Hepatocyte (in vitro differentiated cells): ENCODE data around the gene CDRT15. TPM values are rescaled to one million over a fixed set of nuclear protein-coding genes. Genes with fewer than 3 reads are reported as not detected.

Source experiments
- DNase-seq: peaks from one replicate; pipeline ENCODE4 v3.0.0-alpha.2; 2016; ENCODE audit warnings: low spot score
- H2AFZ ChIP-seq: fragments of 200-600 bp; sonication (generic); 2 replicates; pipeline ENCODE4 v1.6.0; 2016; ENCODE audit warnings: antibody characterized with exemption, mild to moderate bottlenecking
- H3K27ac ChIP-seq: fragments of 200-600 bp; sonication (generic); 2 replicates; pipeline ENCODE4 v1.5.1; 2016; ENCODE audit warnings: mild to moderate bottlenecking
- H3K27me3 ChIP-seq: fragments of 200-600 bp; sonication (generic); 2 replicates; pipeline ENCODE4 v1.6.1; 2016
- H3K36me3 ChIP-seq: fragments of 200-600 bp; sonication (generic); replicated peaks from 2 replicates; pipeline ENCODE4 v1.5.1; 2016; ENCODE audit warnings: low read depth; ENCODE audit not compliant: insufficient read depth
- H3K4me1 ChIP-seq: fragments of 200-600 bp; sonication (generic); 2 replicates; pipeline ENCODE4 v1.5.1; 2016; ENCODE audit warnings: mild to moderate bottlenecking, moderate library complexity; ENCODE audit not compliant: insufficient read depth
- H3K4me2 ChIP-seq: fragments of 200-600 bp; sonication (generic); 2 replicates; pipeline ENCODE4 v1.6.0; 2016
- H3K4me3 ChIP-seq: fragments of 200-600 bp; sonication (generic); 2 replicates; pipeline ENCODE4 v1.5.1; 2016; ENCODE audit warnings: mild to moderate bottlenecking
- H3K79me2 ChIP-seq: fragments of 200-600 bp; sonication (generic); 2 replicates; pipeline ENCODE4 v1.6.0; 2017; ENCODE audit warnings: mild to moderate bottlenecking
- H3K9me2 ChIP-seq: fragments of 200-600 bp; sonication (generic); replicated peaks from 2 replicates; pipeline ENCODE4 v1.6.0; 2017; ENCODE audit warnings: mild to moderate bottlenecking; ENCODE audit not compliant: insufficient read depth
- H3K9me3 ChIP-seq: fragments of 200-600 bp; sonication (generic); 2 replicates; pipeline ENCODE4 v1.5.1; 2016; ENCODE audit warnings: low read depth, mild to moderate bottlenecking
- H4K20me1 ChIP-seq: fragments of 200-600 bp; sonication (generic); 2 replicates; pipeline ENCODE4 v1.6.0; 2016; ENCODE audit warnings: mild to moderate bottlenecking; ENCODE audit not compliant: insufficient read depth, poor library complexity, severe bottlenecking
- CTCF ChIP-seq: fragments of 200-600 bp; sonication (generic); IDR thresholded peaks from 2 replicates; pipeline ENCODE4 v1.5.1; 2016; ENCODE audit warnings: antibody characterized with exemption, mild to moderate bottlenecking; ENCODE audit not compliant: poor library complexity
- EZH2 ChIP-seq: fragments of 200-600 bp; sonication (generic); IDR thresholded peaks from 2 replicates; pipeline ENCODE4 v1.6.1; 2016; ENCODE audit warnings: antibody characterized with exemption, mild to moderate bottlenecking, borderline replicate concordance
- EZH2phosphoT487 ChIP-seq: fragments of 200-600 bp; sonication (generic); IDR thresholded peaks from one replicate; pipeline ENCODE4 v1.6.1; 2018; ENCODE audit warnings: antibody characterized with exemption, mild to moderate bottlenecking, low read depth, moderate library complexity; ENCODE audit not compliant: unreplicated experiment, severe bottlenecking
- WGBS: methylation state at CpG from one replicate; pipeline ENCODE4 v1.1.6; 2016; ENCODE audit warnings: low lambda C conversion rate; ENCODE audit errors: missing lambda C conversion rate; 5-methylcytosine and 5-hydroxymethylcytosine counted together
- polyA plus RNA-seq: library from polyadenylated mRNA; unstranded; fragments of >200 nt; fragmentation: Nextera tagmentation; extraction: Ambion mirVana; gene quantifications from 2 replicates; pipeline ENCODE4 v1.2.1, GENCODE V29; 2016
- total RNA-seq: library from RNA; depleted of rRNA; stranded (reverse); fragments of >200 nt; gene quantifications from 2 replicates; pipeline ENCODE4 v1.2.3, GENCODE V29; 2014

CDRT15 gene
- total and polyA plus RNA-seq, 2 experiments from 2014 or later, result not detected

GRCh38 chr17:14214271-14214670, 22.4 kb downstream of the CDRT15 start:
- WGBS, result 100% methylated on average over 2 of the region's 2 CpGs
- Histone ChIP-seq H3K4me3 (no peak overlapping the region), H3K27ac (no peak overlapping the region), H3K4me2 (no peak overlapping the region), H3K9me2 (no peaks in the 10 kb centered on the region), H3K27me3 (no peaks in the 10 kb centered on the region), H3K79me2 (no peaks in the 10 kb centered on the region), H3K36me3 (no peaks in the 10 kb centered on the region), H3K4me1 (no peaks in the 10 kb centered on the region), H4K20me1 (no peaks in the 10 kb centered on the region), H2AFZ (no peak overlapping the region), H3K9me3 (no peaks in the 10 kb centered on the region)
- DNase-seq, result no peak
- TF ChIP-seq EZH2 (no peak), EZH2phosphoT487 (no peak), CTCF (no peak)

DNA sequence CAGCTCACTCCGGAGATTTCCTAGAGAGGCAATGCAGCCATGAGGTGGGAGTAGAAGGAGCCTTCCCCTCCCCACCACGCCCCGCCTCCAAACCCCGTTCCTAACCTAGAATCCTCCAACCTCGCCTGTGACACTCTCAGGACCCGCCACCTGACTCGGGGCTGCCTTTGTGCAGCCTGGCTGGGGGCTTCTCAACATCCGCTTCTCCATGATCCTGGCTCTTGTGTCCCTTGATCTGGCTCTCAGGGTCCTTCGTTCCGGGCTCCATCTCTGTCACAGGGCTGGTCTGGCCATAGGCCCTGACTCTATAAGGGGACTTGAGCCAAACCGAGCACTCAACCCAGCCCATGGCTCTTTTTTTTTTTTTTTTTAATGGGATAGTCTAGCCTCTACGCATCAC, 24.3 kb downstream of the CDRT15 start:
- no peaks in the 10 kb centered on the region for H3K9me2 ChIP-seq
- TF ChIP-seq EZH2 (no peak), EZH2phosphoT487 (no peak), CTCF (no peak)
- no peaks in the 10 kb centered on the region for H3K9me3 ChIP-seq
- no peaks in the 10 kb centered on the region for H3K79me2 ChIP-seq
- H3K4me1 ChIP-seq, result no peaks in the 10 kb centered on the region
- no peak for DNase-seq
- no peak overlapping the region for H3K4me2 ChIP-seq
- H3K4me3 ChIP-seq, result no peak overlapping the region
- no peak overlapping the region for H3K27ac ChIP-seq
- H3K27me3 ChIP-seq, result no peaks in the 10 kb centered on the region
- WGBS, result 97% methylated on average over 11 of the region's 12 CpGs
- H3K36me3 ChIP-seq, result no peaks in the 10 kb centered on the region
- H2AFZ ChIP-seq, result no peak overlapping the region
- H4K20me1 ChIP-seq, result no peaks in the 10 kb centered on the region

GRCh38 chr17:14211801-14212200, 24.9 kb downstream of the CDRT15 start:
- Histone ChIP-seq H3K79me2 (no peaks in the 10 kb centered on the region), H3K9me2 (no peaks in the 10 kb centered on the region), H3K4me2 (no peak overlapping the region), H3K36me3 (no peaks in the 10 kb centered on the region), H4K20me1 (no peaks in the 10 kb centered on the region), H3K4me1 (no peaks in the 10 kb centered on the region), H3K27ac (no peak overlapping the region), H3K9me3 (no peaks in the 10 kb centered on the region), H2AFZ (no peak overlapping the region), H3K27me3 (no peaks in the 10 kb centered on the region), H3K4me3 (no peak overlapping the region)
- TF ChIP-seq EZH2phosphoT487 (no peak), EZH2 (no peak), CTCF (no peak)
- WGBS, result 90% methylated on average over 17 of the region's 17 CpGs
- DNase-seq, result no peak

DNA sequence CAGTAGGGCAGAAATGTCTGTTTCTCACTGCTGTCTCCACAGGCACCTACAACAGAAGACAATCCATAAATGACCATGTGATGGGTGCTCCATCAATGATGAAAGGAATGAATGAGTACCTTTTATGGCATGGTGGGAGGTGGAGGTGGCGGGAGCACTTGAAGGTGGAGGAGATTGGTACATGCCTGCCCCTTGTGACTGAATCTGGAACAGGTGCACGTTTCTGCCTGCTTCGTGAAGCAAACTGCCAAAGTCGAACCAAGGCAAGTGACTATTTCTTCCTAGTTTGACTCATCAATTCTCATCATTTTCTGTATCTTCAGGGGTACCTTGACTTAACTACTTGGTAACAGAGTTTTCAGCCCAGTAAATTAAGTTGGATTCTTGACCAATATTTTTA, 25.4 kb downstream of the CDRT15 start:
- Histone ChIP-seq H4K20me1 (no peaks in the 10 kb centered on the region), H3K4me3 (no peak overlapping the region), H3K9me3 (no peaks in the 10 kb centered on the region), H3K79me2 (no peaks in the 10 kb centered on the region), H3K36me3 (no peaks in the 10 kb centered on the region), H3K9me2 (no peaks in the 10 kb centered on the region), H3K27ac (no peak overlapping the region), H2AFZ (no peak overlapping the region), H3K4me1 (no peaks in the 10 kb centered on the region), H3K4me2 (no peak overlapping the region), H3K27me3 (no peaks in the 10 kb centered on the region)
- WGBS, result 98% methylated on average over 4 of the region's 4 CpGs
- TF ChIP-seq CTCF (no peak), EZH2 (no peak), EZH2phosphoT487 (no peak)
- DNase-seq, result no peak
